Activated gamma-delta T cell treated with anti-CD3 and anti-CD28 coated beads, Interleukin-2, amount 50 U/mL, for 16 hours (primary cell): ENCODE results near the gene PNMA6F.
"Not testable (repeated sequence)": the region's sequence is repeated elsewhere in the genome, so short reads cannot be mapped to it uniquely, and the experiment has no call there.

Experiments
- DNase-seq: peaks from one replicate; pipeline ENCODE4 v3.0.0-alpha.2; 2020; ENCODE audit warnings: low read depth

PNMA6F gene

DNA sequence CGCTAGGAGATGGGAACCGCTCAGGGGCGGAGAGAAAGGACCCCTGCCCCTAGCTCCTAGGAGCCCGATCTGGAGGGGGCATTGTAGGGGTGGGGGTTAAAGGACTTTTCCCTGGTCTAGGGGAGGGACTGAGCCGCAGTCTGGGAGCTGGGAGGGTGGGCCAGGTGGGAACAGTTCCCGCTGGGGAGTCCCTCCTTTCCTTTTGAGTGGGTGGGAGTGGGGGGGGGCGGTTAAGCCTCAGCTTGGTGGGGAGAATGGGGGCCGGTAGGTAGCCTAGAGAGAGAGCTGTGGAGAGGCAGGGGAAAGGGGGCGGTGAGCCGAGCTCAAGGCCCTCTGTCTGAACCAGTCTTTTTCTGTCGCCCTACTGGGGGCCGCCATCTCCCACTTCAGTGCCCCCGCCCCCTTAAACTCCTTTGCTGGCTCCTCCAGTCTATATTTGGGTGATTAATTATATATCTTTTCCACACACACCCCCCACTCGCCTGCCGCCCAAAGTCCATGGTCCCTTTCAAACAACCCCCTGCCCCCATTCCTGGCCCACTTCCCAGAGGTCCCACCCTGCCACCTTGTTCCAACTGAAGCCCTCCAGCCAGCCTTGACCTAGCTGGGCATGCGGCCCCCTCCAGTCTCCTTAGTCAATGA is 13.2 kb upstream of the PNMA6F start:
- DNase-seq: no peak

DNA sequence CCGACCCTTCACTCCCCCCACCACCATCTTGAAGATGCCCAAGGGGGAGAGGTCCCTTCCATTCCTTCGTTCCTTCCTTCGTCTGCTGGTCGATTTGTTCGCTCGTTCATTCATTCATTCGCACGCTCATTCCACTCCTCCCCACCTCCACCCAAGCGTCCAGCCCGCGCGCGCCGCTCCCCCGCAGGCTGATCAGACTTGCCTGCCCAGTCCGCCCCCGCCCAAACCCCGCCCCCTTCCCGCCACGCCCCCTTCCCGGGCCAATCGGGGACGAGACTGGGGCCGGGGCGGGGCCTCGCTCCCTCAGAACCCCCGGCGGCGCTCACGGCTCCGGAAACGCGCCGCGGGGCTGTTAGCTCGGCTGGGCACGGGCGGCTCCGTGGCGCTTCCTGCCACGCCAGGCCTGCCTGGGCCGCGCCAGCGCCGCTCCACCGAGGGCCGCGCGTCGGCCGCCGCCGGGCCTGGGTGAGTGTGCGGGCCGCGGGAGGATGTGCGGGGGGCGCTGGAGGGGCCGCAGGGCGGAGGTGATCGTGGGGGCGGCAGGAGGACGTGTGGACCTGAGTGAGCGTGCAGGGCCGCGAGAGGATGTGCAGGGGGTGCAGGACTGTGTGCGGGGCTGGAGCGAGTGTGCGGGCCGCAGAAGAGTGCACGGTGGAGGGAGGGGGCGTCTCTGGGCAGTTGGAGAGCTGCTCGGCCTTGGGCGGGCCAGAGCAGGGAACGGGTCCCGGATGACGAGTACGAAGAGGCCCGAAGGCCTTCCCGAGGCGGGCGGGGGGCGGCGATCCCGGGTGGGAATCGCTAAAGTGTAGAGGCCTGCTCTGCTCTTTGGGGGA is 12.5 kb upstream of the PNMA6F start, which contains the start of gene ZNF275:
TSS of gene ZNF275 (plus strand) at position 333 of the 833 bp plus-strand sequence. CDS start 2,527 bp downstream, outside the sequence.
- peak; percentile 67 for DNase-seq

DNA sequence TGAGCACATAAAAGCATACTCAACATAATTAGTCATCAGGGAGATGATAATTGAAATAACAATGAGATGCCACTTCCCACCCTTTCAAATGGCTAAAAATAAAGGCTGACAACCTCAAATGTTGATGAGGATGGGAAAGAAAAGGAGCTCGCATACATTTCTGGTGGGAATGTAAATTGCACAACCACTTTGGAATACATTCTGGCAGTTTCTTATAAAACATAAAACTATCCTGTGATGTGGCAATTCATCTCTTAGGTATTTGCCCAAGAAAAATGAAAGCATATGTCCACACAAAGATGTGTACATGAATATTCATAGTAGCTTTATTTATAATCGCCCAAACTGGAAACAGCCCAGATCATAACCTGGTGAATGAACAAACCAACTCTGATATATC is 11.7 kb upstream of the PNMA6F start:
- DNase-seq: no peak

DNA sequence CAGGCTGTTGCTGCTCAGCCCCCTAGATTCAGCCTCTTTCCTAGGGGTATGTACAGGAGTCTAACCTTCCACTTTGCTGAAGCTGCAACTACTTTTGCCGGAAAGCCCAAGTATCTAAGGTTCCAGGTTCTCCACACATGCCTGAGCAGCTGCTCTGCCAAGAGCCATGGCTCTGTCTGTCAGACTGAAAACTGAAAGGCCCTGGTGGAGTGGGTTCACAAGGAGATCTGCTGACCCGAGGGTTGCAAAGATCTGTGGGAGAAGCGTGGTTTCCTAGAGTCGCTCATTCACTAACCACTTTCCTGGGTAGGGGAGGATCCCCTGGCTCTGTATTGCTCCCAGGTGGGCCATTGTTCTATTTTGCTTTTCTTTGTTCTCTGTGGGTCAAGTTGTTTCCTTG is 6.0 kb upstream of the PNMA6F start:
- no peak for DNase-seq

DNA sequence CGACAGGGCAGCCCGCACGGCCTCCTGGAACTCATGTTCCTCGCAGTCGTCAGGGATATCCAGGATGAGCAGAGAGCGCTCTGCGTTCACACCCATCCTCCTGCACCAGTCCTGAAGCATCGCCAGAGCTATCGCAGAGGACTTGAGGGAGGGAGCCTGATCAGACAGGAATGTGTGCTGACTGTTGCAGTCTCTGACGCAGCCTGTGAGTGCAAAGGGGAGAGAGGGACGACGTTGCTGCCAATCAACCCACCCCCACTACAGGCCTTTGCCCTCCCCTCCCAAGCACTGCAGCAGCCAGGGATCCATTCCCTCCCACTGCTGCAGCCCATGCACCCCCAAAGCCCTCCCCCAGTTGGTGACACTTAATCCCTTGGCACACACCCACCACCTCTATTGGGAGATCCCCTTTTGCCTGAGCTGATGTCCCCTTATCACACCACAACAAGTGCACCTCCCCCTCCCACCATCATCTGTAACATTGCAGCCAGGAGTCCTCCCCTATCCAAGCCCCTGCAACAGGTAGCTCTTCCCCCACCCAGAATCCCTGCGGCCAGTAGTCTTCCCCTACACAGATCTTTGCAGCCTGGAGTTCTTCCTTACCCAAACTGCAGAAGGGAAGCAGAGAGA is 897 bp downstream of the PNMA6F start:
- DNase-seq: no peak

DNA sequence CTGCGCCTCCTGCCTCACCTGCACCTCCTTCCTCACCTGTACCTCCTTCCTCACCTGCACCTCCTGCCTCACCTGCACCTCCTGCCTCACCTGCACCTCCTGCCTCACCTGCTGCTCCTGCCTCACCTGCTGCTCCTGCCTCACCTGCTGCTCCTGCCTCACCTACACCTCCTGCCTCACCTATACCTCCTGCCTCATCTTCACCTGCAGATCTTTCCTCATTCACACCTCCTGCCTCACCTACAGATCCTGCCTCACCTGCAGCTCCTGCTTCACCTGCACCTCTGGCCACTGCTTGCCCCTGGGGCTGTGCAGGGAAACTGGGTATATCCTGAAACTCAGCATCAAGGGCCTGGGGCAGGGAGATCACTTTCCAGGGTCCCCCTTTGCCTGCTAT is 1.5 kb downstream of the PNMA6F start:
- DNase-seq: not testable (repeated sequence)

DNA sequence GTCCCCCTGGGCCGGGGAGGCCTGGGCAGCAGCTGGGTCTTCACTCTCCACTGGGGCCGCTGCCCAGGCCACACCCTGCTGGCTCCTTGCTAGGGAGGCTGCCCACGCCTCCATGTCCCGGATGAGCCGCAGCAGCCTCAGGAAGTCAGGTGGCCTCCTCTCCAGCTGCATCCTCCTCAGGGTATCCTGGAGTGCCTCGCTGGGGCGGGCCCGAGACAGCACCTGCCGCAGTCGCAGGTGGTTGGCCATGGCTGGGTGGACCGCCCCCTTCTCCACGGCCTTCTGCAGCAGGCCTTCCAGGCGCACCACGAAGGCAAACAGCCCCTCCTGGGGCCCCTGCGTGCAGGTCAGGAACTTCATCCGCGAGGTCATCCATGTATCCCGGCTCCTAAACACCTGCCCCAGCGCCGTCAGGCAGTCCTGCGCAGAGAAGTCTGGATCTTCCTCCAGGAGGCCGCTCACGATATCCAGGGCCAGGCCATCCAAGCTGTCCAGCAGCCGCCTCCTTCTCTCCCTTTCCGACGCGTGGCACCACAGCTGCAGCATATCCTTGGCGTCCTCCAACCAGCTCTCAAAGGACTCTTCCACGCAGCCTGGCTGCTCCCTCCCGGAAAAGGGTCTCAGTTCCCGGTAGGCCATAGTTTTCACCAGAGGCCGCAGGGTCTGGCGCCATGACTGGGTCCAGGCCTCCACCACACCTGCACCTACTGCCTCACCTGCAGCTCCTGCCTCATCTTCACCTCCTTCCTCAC is 2.1 kb downstream of the PNMA6F start:
- DNase-seq: no peak

DNA sequence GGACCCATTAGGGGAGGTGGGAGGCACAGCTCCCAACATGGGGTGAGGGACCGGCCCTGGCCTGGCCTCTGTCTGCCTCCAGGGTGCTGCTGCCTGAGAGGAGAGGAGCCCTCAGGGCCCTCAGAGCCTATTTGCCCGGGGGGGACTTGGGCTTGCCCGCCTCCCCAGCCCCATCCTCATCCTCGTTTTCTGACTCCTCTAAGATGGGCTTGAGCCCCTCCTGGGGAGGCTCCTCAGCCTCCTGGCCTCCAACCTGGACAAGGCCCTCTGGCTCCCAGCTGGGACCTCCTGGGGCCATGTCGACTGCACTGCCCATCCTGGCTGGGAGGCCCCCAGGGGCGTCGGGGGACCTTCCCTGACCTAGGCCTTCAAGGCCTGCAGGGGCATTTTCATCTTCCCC is 2.8 kb downstream of the PNMA6F start:
- DNase-seq: no peak

DNA sequence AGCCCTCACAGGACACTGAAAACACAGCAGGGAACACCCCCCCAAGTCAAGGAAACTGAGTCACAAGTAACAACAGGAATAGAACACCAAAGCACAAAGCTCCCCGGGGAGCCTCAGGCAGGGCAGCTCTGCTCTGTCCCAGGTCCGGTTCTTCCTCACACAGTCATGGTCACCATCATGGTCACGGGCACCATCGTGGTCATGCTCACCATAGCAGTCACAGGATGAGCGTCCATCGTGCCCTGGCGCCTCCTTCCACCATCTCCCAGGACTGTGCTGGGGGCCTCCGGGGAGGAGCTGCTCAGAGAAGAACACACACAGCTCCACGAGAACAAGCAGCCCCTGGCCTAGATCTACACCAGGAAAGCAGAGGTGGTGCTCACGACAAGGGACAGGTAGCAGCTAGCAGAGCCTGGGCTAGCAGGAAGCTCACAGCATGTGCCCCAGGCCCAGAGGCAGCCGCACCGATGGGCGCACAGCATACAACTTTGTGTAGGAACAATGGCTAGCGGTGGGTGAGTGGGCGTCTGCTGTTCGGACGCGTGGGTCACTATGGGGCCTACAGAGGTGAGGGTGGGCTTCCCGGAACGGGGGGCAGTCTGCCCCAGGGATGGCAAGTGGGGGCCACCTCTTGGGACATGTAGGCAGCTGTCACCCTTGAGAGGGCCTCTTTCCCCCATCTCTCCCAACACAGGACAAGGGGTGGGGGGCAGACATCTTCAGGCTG is 3.4 kb downstream of the PNMA6F start:
- no peak for DNase-seq

DNA sequence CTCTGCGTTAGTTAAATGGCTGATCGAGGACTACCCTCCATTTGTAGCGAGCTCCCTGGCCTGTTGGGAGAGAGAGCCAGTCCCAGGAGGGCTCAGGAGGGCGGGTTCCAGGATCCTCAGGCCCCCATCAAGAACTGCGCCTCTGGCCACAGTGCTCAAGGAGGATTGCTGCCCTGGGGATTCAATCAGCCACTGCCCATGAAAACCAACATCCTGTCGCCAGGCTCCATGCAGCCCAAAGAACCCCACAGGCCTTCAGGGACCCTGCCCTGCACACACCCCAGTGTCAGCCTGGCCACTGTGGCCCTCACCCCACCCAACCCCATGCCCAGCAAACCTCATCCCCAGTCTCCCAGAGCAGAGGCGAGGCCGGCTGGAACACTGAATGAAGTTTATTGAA is 4.3 kb downstream of the PNMA6F start:
- no peak for DNase-seq

DNA sequence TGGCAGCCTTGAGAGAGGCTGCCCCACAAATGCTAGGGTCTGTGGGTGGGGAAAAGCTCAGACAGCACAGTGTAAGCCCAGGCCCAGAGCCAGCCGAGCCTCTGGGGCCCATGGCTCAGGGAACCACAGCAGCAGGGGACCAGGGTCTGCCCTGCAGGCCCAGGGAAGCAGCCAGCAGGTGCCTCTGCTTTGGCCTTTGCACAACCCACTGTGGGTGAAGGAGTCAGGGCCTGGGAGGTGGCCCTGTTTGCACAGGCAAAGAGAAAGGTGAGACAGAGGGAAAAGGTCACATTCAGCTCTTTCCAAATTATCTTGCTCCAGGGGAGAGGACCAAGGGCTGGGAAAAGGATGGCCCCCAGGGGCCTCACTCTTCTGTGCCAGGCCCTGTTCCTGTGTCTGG is 8.7 kb downstream of the PNMA6F start:
- DNase-seq: no peak

DNA sequence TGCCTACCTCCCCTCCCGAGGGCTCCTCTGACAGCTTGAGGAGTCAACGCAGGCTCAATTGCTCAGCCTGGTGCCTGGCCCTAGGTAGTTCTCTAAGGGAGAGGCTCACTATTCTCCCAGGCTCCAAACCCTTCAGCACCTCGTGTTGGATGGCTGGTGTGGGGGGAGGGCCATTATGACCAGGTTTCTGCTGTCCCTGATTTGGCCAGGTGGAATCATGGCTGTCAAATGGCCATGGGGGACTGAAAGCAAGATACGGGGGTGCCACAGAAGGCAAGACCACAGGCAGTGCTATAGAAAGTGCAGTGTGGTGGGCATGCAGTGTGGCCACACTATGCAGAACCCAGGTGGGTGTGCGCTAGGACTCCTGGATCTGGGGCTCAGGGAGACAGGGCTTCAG is 9.5 kb downstream of the PNMA6F start:
- no peak for DNase-seq

DNA sequence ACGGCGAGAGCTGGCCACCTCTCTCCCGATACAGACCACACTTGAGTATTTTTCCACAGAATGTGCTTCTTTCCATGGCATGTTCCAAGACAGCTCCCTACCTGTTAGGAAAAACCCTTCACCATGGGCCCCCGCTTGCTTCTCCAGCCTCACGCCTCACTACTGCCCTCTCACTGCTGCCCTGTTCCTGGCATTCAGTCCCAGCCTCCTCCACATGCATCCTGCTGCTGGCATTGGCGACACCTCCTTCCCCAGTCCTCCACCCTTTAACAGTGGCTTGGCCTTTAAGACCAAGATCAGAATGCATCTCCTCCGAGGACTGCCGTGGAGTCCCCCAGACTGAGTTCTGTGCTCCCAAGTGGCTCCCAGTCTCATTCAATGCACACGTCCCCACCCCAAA is 10.7 kb downstream of the PNMA6F start:
- no peak for DNase-seq

DNA sequence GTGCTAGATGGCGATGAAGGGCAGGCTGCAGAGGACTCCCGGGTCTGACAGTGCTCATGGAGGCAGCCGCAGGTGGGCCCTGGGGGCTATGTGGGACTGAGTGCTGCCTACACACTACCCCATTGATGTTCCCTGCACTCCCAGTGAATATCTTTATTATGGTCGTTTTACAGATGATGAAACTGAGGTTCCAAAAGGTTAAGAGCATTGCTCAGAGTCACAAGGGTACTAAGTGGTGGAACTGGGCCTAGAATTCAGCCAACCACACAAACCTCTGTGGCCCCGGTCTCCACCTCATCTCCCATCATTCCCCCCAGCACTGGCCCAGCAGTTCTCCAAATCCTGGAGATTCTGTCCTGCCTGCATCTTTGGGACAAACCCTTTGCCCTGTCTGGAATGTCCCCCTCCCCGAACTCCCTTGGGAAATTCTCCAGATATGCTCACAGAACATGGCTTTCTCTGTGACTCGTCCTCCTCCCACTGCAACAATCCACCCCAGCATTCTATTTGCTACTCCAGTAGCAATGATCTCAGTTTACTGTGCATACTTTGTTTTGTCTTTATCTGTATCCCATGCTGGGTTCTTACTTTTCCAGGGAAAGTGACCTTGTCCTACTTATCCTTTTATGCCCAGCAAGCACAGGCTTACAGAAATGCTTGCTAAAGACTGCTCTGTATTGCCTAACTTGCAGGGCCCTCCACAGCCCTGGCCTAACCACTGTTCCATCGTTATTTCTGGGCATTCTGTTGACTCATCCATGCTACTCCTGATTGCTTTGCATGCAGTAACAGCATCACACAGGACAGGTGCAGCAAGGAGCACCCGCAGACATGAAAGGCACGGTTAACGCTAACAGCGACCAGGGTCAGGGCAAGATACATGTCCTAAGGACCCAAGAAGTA is 14.0 kb downstream of the PNMA6F start:
- no peak for DNase-seq

DNA sequence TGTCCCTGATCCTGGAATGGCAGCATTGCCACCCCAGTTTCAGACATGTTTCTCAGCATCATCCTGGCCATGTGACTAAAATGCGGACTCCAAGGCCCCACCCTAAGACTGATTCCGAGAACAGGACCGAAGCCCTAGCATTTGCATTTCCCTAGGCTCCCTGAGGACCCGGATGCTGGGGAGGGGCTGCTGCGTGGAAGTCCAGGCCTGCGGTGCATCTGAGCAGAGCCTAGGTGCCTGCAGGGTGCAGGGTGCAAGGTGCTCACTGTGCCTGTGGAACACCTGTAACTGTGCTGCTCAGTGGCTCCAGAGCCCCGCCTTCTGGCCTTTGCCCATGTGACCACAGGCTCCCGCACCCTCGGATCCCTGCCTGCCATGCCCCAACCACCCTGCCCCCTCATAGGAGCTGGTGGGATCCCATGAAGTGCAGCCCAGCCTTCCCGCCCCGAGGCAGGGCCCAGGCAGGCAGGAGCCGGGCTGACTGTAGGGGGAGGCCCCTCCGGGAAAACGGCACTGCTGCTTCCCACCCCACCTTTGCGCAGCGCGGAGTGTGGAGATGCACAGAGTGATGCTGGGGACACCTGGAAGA is 14.9 kb downstream of the PNMA6F start:
- no peak for DNase-seq

DNA sequence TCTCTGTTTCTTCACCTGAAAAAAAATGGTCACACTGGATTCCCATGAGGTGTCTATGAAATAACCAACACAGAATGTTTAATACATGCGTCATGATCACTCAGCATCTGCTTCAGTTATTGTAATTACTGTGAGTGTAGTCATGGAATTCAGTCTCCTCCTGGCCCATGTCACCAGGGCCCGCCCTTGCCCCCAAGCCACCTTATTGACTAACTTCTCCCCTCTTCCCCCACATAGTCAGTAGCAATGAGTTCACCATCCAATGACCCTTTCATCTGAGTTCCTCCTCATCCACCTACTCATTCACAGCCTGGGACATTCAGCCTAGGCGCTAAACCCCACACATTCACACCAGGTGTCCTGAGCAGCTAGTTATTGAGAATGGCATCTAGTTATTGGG is 15.6 kb downstream of the PNMA6F start:
- DNase-seq: no peak

DNA sequence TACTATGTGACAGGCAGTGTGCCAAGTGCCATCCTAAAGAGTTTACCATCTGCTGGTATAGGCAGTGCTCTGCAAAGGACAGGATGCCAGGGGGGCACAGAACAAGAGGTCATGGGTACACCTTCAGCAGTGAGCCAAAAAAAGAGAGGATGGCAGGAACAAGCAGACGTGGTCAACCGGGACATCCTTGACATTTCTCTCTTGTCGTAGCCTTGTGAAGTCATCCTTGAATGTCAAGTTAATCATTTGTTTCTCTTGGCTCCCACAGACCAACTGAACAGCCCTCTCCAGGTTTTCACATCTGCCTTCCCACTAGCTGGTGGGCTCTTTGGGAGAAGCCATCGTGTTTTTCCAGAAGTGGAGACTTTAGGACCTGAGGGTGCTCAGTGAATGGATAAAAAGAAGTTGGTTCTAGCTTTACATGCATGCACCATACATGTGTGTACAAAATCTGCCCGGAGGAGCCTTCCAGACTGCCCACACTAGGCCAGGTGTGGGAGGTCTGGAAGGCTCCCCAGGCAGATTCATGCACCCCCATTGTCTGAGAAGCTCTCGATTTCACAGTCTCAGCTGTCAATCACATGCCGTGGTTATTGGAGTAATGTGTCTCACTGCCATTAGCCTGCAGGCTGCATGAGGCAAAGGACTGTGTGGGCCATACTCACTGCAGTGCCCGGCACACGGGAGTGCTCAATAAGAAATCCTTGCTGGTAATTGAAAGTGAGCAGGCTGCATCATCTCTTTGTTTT is 16.4 kb downstream of the PNMA6F start:
- no peak for DNase-seq

DNA sequence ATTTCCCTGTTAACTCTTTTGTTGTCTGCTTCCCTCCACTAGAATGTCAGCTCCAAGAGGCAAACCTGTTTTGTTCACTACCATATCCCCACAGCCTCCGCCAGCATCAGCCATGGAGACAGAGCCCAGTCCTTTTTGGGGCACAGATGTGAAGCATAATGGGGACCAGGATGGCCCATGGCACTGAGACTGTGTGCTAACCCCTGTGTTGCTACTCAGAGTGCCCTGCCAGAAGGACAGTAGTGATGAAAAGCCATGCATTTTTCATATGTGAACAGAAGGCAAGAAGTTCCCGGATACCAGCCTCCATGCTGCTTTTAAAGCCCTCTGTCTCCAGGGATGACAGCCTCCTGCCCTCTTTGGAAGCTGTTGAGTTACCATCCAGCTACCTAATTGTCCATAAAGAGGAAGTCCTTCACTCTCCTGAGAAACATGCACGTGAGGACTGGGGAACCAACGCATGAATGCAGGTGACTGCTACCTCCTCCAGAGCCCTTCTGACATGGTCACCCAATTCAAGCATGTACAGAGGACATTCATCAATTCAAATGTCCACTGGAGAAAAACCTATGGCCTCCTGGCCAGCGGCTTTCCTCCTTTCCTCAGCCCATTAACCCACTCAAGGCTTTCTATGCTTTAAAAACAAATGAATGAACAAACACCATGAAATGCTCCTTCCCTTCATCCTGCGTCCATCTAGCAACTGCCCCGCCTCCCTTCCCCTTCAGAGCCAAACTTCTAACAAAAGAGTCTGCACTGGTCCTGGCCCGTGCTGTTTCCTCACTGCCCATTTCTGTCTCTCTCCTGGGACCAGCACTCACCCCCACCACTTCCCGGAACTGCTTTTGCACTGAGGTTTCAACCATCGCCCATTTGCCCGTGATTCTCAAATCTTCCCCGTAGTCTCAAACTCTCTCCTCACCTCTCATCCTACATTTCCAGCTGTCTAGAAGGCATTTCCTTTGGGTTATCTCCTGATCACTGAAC is 18.0 kb downstream of the PNMA6F start:
- DNase-seq: no peak
